ENCODE results near the gene UBE2F.

The UBE2F gene

GRCh38 chr2:237966565-237967462 is at the start of gene UBE2F:
TSS of gene UBE2F (plus strand) at chr2:237967014. CDS start at chr2:237973108, 6,094 bp downstream.
- DNase-seq (ENCODE audit: low read depth in 2 of 2) = peak; percentile 92 to 94

- no peak for DNase-seq (ENCODE audit: low read depth in 2 of 2)
Measured at GRCh38 chr2:237917696-237918374, 49.0 kb upstream of the UBE2F start.

- no peak for DNase-seq (ENCODE audit: low read depth in 2 of 2)
Measured at GRCh38 chr2:237919593-237919992, 47.2 kb upstream of the UBE2F start.

- DNase-seq (ENCODE audit: low read depth in 2 of 2) = no peak
Measured at GRCh38 chr2:237920673-237921072, 46.1 kb upstream of the UBE2F start.

GRCh38 chr2:237921967-237922492 is 44.8 kb upstream of the UBE2F start:
- DNase-seq (ENCODE audit: low read depth in 2 of 2) = no peak

GRCh38 chr2:237922641-237923361 is 44.0 kb upstream of the UBE2F start:
- no peak for DNase-seq (ENCODE audit: low read depth in 2 of 2)

GRCh38 chr2:237923481-237924163 is 43.2 kb upstream of the UBE2F start:
- peak; percentile 42 to 52 for DNase-seq (ENCODE audit: low read depth in 2 of 2)

GRCh38 chr2:237924164-237924534 is 42.7 kb upstream of the UBE2F start:
- DNase-seq (ENCODE audit: low read depth in 2 of 2) = no peak

- DNase-seq (ENCODE audit: low read depth in 2 of 2) = no peak
Measured at GRCh38 chr2:237927135-237927534, 39.7 kb upstream of the UBE2F start.

- DNase-seq (ENCODE audit: low read depth in 2 of 2) = no peak
Measured at GRCh38 chr2:237927986-237928385, 38.8 kb upstream of the UBE2F start.

GRCh38 chr2:237929979-237930378 is 36.8 kb upstream of the UBE2F start:
- no peak for DNase-seq (ENCODE audit: low read depth in 2 of 2)

GRCh38 chr2:237931205-237931721 is 35.6 kb upstream of the UBE2F start:
- no peak for DNase-seq (ENCODE audit: low read depth in 2 of 2)

- no peak for DNase-seq (ENCODE audit: low read depth in 2 of 2)
Measured at GRCh38 chr2:237932731-237933131, 34.1 kb upstream of the UBE2F start.

GRCh38 chr2:237934186-237934585 is 32.6 kb upstream of the UBE2F start:
- no peak for DNase-seq (ENCODE audit: low read depth in 2 of 2)

GRCh38 chr2:237935740-237936452 is 30.9 kb upstream of the UBE2F start:
- DNase-seq (ENCODE audit: low read depth in 2 of 2) = no peak

- no peak for DNase-seq (ENCODE audit: low read depth in 2 of 2)
Measured at GRCh38 chr2:237939251-237939650, 27.6 kb upstream of the UBE2F start.

- DNase-seq (ENCODE audit: low read depth in 2 of 2) = no peak
Measured at GRCh38 chr2:237940828-237941227, 26.0 kb upstream of the UBE2F start.

GRCh38 chr2:237941239-237941638 is 25.6 kb upstream of the UBE2F start:
- no peak for DNase-seq (ENCODE audit: low read depth in 2 of 2)

GRCh38 chr2:237942513-237942899 is 24.3 kb upstream of the UBE2F start:
- DNase-seq (ENCODE audit: low read depth in 2 of 2) = no peak

- DNase-seq (ENCODE audit: low read depth in 2 of 2) = no peak
Measured at GRCh38 chr2:237943395-237944094, 23.3 kb upstream of the UBE2F start.

Measured in activated CD8-positive, alpha-beta memory T cell treated with anti-CD3 and anti-CD28 coated beads for 4 hours (primary cell).